Sigmoid colon (tissue), 4 donors: ENCODE results near the gene HCFC2.

Source experiments
- CTCF ChIP-seq, 4 experiments: fragments of 450-650 bp in 3 of 4; fragments of 200-600 bp in 1 of 4; IDR thresholded peaks; one replicate each; pipeline ENCODE4 v1.5.1; 2016 to 2019; ENCODE audit warnings: antibody characterized with exemption in 4 of 4, mild to moderate bottlenecking in 3 of 4, moderate library complexity in 2 of 4
- EP300 ChIP-seq, 4 donors: sonication (generic); formaldehyde crosslinking; IDR thresholded peaks; one replicate each; pipeline ENCODE4 v1.6.1; 2017; ENCODE audit warnings: antibody characterized with exemption in 4 of 4
- POLR2A ChIP-seq, 2 donors: fragments of 450-650 bp; IDR thresholded peaks; one replicate each; pipeline ENCODE4 v1.6.1; 2016; ENCODE audit warnings: antibody characterized with exemption in 2 of 2, mild to moderate bottlenecking in 2 of 2, moderate library complexity in 2 of 2
- POLR2AphosphoS5 ChIP-seq, 4 donors: sonication (generic); formaldehyde crosslinking; IDR thresholded peaks; one replicate each; pipeline ENCODE4 v1.6.1; 2017; ENCODE audit warnings: antibody characterized with exemption in 4 of 4

- TF ChIP-seq POLR2A (IDR thresholded peaks at IDR 0.05) (no peak), CTCF (IDR thresholded peaks at IDR 0.05) (no peak), POLR2AphosphoS5 (IDR thresholded peaks at IDR 0.05) (no peak), EP300 (IDR thresholded peaks at IDR 0.05) (no peak)
These were observed 69.0 kb downstream of the HCFC2 start for GRCh38 chr12:104133321-104133720.
